Measurements from ENCODE around the gene NCBP3. TPM values are rescaled to one million over a fixed set of nuclear protein-coding genes. Genes with fewer than 3 reads are reported as not detected.

Gene NCBP3
- total and polyA plus RNA-seq, 12 donors, result 11.0 to 36.6 (median 23.0) TPM

- H3K9me3 ChIP-seq (replicated peaks in 1 of 3), result no peaks in the 10 kb centered on the region
- TF ChIP-seq CTCF (IDR thresholded peaks at IDR 0.05), result no peak
- TF ChIP-seq POLR2A (IDR thresholded peaks at IDR 0.05), result no peak
- H3K36me3 ChIP-seq (replicated peaks in 1 of 2), result no peaks in the 10 kb centered on the region
- H3K27me3 ChIP-seq, result no peaks in the 10 kb centered on the region
- peaks cover 14 to 31% of the 10 kb centered on the region in 2 donors for H3K4me1 ChIP-seq (replicated peaks in 1 of 2)
- no peak overlapping the region for H3K4me3 ChIP-seq
- 92 to 95% (median 93%) methylated on average over 10 of the region's 10 CpGs for WGBS, 4 donors
- DNase-seq, result peak in 1 of 7 donors; percentile 7
- peak overlapping the region in 1 of 5 donors; percentile 90 for H3K27ac ChIP-seq
- intact Hi-C loops (cut with DNase I), result no loop called here
Observed at GRCh38 chr17:3801792-3802191, 44.3 kb downstream of the NCBP3 start.

DNA sequence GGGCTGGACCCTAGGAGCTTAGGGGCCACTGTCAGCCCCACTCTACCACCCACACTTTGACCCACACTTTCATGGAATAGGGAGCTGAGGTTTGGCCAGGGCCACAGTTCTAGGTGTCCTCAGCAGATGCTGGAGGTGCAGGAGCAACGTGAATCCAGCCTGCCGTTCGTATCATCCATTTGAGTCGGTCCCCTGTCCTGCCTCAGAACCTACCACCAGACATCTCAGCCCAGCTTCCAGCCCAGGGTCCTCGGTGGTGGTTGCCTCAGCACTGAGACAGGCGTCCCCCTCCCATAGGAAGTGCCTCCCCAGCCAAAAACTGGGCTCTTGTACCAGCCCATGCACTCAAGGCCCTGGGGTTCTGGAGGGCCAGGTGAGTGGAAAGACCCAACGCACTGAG, 44.7 kb downstream of the NCBP3 start:
- no peak overlapping the region for H3K27ac ChIP-seq
- H3K9me3 ChIP-seq (replicated peaks in 1 of 3), result no peaks in the 10 kb centered on the region
- intact Hi-C loops (cut with DNase I), result no loop called here
- TF ChIP-seq POLR2A (IDR thresholded peaks at IDR 0.05) (no peak), CTCF (IDR thresholded peaks at IDR 0.05) (no peak)
- no peak overlapping the region for H3K4me3 ChIP-seq
- peak in 1 of 7 donors; percentile 11 for DNase-seq
- H3K36me3 ChIP-seq (replicated peaks in 1 of 2), result no peaks in the 10 kb centered on the region
- H3K27me3 ChIP-seq, result no peaks in the 10 kb centered on the region
- 88 to 97% (median 91%) methylated on average over 4 to 7 of the region's 7 CpGs for WGBS, 4 donors
- H3K4me1 ChIP-seq (replicated peaks in 1 of 2), result peaks cover 14 to 31% of the 10 kb centered on the region in 2 donors

DNA sequence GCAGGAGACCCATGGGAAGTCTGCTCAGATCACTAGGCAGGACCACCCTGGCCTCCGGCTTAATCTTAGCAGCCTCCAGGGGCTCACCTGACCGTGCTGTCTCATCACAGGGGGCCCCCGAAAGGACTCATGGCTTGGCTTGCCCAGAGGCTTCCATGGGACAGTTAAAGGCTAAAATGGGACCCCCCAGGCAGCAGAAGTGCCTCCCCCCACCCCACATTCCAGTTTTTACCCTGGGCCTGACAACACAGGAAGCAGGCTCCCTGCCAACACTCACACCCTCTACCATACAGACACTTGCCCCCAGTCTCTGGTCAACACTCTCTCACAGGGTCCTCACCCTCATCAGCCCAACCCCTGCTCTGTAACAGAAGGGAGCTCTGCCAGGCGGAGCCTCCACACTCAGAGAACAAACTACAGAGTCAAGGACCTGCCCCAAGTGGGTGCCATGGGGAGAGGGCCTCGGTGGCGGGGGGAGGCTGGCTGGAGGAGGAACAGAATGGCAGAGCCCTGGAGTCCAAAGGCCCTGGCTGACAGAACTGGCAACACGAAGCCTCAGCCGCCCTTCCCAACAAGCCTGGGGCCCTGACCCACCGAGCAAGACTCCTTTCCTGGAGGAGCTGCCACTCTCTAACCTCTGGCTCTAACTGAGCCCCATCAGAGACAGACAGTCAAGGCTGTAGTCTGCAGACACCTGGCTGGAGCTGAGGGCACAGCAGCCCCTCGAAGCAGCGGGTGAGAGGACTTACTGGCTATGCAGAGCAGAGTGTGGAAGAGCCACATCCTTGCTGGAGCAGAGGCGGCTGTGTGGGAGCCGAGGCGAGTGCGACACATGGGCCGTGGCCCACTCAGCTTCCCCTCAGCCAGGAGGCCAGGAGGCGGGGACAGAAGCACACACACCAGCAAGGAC, 45.4 kb downstream of the NCBP3 start, which contains the start of gene ITGAE:
ITGAE (minus strand) TSS at position 827 of the 910 bp plus-strand sequence; CDS start at position 783, 44 bp downstream.
- no peak for DNase-seq
- intact Hi-C loops (cut with DNase I), result no loop called here
- Histone ChIP-seq H3K4me1 (replicated peaks in 1 of 2) (peaks cover 14 to 31% of the 10 kb centered on the region in 2 donors), H3K9me3 (replicated peaks in 1 of 3) (no peaks in the 10 kb centered on the region), H3K27ac (peak within 1 kb of the TSS in 1 of 5 donors; percentile 90), H3K36me3 (replicated peaks in 1 of 2) (no peaks in the 10 kb centered on the region), H3K27me3 (no peaks in the 10 kb centered on the region), H3K4me3 (no peak within 1 kb of the TSS)
- TF ChIP-seq CTCF (IDR thresholded peaks at IDR 0.05), result no peak
- TF ChIP-seq POLR2A (IDR thresholded peaks at IDR 0.05), result no peak
- WGBS, 4 donors, result 76 to 89% (median 83%) methylated on average over 4 to 17 of the region's 17 CpGs

DNA sequence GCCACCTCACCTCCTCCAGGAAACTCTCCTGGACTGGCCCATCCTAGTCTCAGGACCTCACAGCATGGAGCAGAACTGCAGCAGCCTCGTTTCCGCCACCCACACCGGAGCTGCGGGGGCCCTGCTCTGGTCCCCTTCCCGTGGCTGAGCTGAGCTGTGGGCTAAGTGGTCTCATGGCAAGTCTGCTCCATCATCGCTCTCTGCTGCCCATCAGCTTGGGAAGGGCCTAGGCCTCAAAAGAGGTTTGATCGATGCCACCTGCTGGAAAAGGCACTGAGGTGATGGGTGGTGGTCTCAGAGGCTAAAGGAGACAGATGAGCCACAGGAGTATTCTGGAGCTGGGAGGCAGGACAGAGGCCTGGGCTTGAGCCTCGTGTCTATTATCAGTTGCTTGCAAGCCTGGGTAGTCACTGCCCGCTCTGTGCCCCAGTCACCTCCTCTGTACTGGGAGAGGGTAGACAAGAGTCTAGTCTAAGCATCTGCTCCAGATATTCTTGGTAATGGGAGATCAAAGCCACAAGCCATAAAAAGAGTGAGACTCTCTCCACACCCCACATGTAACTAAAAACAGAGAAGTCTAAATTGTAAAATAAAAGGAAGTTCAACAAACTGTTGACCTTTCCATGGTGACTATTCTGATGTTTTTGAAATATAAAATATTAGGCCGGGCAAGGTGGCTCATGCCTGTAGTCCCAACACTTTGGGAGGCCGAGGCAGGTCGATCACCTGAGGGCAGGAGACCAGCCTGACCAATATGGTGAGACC, 46.7 kb downstream of the NCBP3 start:
- Histone ChIP-seq H3K27ac (peak overlapping the region in 3 of 5 donors; percentile 2 to 30 (median 7)), H3K4me3 (no peak overlapping the region), H3K9me3 (replicated peaks in 1 of 3) (no peaks in the 10 kb centered on the region), H3K36me3 (replicated peaks in 1 of 2) (no peaks in the 10 kb centered on the region), H3K4me1 (replicated peaks in 1 of 2) (peaks cover 14 to 31% of the 10 kb centered on the region in 2 donors), H3K27me3 (no peaks in the 10 kb centered on the region)
- TF ChIP-seq CTCF (IDR thresholded peaks at IDR 0.05), result no peak
- TF ChIP-seq POLR2A (IDR thresholded peaks at IDR 0.05), result no peak
- intact Hi-C loops (cut with DNase I), result no loop called here
- no peak for DNase-seq
- WGBS, 4 donors, result 87 to 95% (median 89%) methylated on average over 10 to 12 of the region's 12 CpGs
